HepG2 (cell line): ENCODE data around the gene HLA-DRA. TPM values are rescaled to one million over a fixed set of nuclear protein-coding genes. Genes with fewer than 3 reads are reported as not detected.

Experiments
- FOXC1 ChIP-seq: sonication (generic); formaldehyde crosslinking; IDR thresholded peaks from 2 replicates; pipeline ENCODE4 v1.8.0; 2022; ENCODE audit warnings: mild to moderate bottlenecking, missing genetic modification reagents, borderline replicate concordance
- KIAA2018 ChIP-seq: sonication (generic); formaldehyde crosslinking; IDR thresholded peaks from 2 replicates; pipeline ENCODE4 v1.5.0; 2020; ENCODE audit warnings: mild to moderate bottlenecking, missing genetic modification reagents, borderline replicate concordance
- MIXL1 ChIP-seq: IDR thresholded peaks from 2 replicates; pipeline ENCODE4 v1.6.1; 2016
- MYPOP ChIP-seq: sonication (generic); formaldehyde crosslinking; IDR thresholded peaks from 2 replicates; pipeline ENCODE4 v1.8.1; 2023; ENCODE audit warnings: mild to moderate bottlenecking, moderate library complexity, missing genetic modification reagents
- NR2F1 ChIP-seq, 2 experiments: fragments of 450-650 bp in 1 of 2; formaldehyde crosslinking in 1 of 2; IDR thresholded peaks; 2 replicates each; pipeline versions ENCODE4 v1.5.0 to v1.6.1; 2016 to 2020; ENCODE audit warnings: mild to moderate bottlenecking in 1 of 2, missing compliant biosample characterization in 1 of 2, missing genetic modification reagents in 1 of 2, moderate library complexity in 1 of 2
- RAD21 ChIP-seq: fragments of 450-650 bp; formaldehyde crosslinking; IDR thresholded peaks from 2 replicates; pipeline ENCODE4 v1.5.0; 2020; ENCODE audit warnings: mild to moderate bottlenecking
- ZBTB7A ChIP-seq: sonication (generic); formaldehyde crosslinking; IDR thresholded peaks from 2 replicates; pipeline ENCODE4 v1.8.0; 2022; ENCODE audit warnings: mild to moderate bottlenecking, missing genetic modification reagents
- ZNF143 ChIP-seq: sonication (generic); formaldehyde crosslinking; IDR thresholded peaks from 2 replicates; pipeline ENCODE4 v1.4.0; 2020; ENCODE audit warnings: missing genetic modification reagents
- ZNF235 ChIP-seq: sonication (generic); formaldehyde crosslinking; IDR thresholded peaks from 2 replicates; pipeline ENCODE4 v1.8.1; 2023; ENCODE audit warnings: mild to moderate bottlenecking, missing genetic modification reagents, borderline replicate concordance
- ZNF512B ChIP-seq: sonication (generic); formaldehyde crosslinking; IDR thresholded peaks from 2 replicates; pipeline ENCODE4 v1.5.1; 2020; ENCODE audit warnings: missing genetic modification reagents, mild to moderate bottlenecking, borderline replicate concordance
- polyA plus RNA-seq, 8 experiments: library from polyadenylated mRNA; depleted of rRNA in 3 of 8; stranded (reverse) in 7 of 8; unstranded in 1 of 8; fragments of >200 nt; fragmentation: Illumina TruSeq in 4 of 8; extraction: Trizol in 4 of 8; gene quantifications; 2 replicates each; pipeline versions ENCODE4 v1.2.1 to v1.2.3, GENCODE V29; 2011 to 2016; ENCODE audit warnings: low read depth in 4 of 8, missing spikeins in 1 of 8, mixed read lengths in 1 of 8; ENCODE audit not compliant: insufficient read depth in 1 of 8
- total RNA-seq, 5 experiments: library from RNA; depleted of rRNA; stranded (reverse); fragments of >200 nt; fragmentation: Illumina TruSeq; extraction: Trizol; gene quantifications; 2 replicates each; pipeline ENCODE4 v1.2.3, GENCODE V29; 2016; ENCODE audit warnings: low read depth in 1 of 5

Gene HLA-DRA
- total and polyA plus RNA-seq, 2 of the 13 experiments (the other 11 are each of a cell fraction or from before 2014, with no cell fraction given), result not detected

GRCh38 chr6:32411566-32412327 lies 27.9 kb upstream of the HLA-DRA start (continued):
- TF ChIP-seq ZNF143 (CRISPR knock-in tag) (no peak), NR2F1 (CRISPR knock-in tag; IDR thresholded peaks at IDR 0.05) (no peak), FOXC1 (CRISPR knock-in tag) (no peak), ZBTB7A (CRISPR knock-in tag) (no peak), KIAA2018 (no peak), ZNF235 (CRISPR knock-in tag) (no peak), MIXL1 (CRISPR knock-in tag) (no peak), ZNF512B (CRISPR knock-in tag) (no peak), MYPOP (no peak), RAD21 (CRISPR knock-in tag) (no peak)
